H1 (cell line): ENCODE measurements around the gene CEACAM6. TPM values are rescaled to one million over a fixed set of nuclear protein-coding genes. Genes with fewer than 3 reads are reported as not detected.

Experiments used
- CTCF ChIA-PET: fragments of 300-600 bp; sonication (Branson Sonifier 250); formaldehyde crosslinking; loops from one replicate; lab custom pipeline; 2021; ENCODE audit not compliant: partially characterized antibody; lab: Charles Lee
- POLR2A ChIA-PET: fragments of 300-600 bp; sonication (Branson Sonifier 250); formaldehyde crosslinking; loops from one replicate; lab custom pipeline; 2021; ENCODE audit warnings: inconsistent platforms; ENCODE audit not compliant: partially characterized antibody; lab: Charles Lee
- DNase-seq, 2 experiments: peaks; one replicate each; pipeline versions ENCODE4 v3.0.0 to v3.0.0-alpha.2; 2010 to 2022; ENCODE audit warnings: low spot score in 2 of 2, low read depth in 1 of 2, mixed read lengths in 1 of 2
- FAIRE-seq: peaks from 2 replicates; lab custom pipeline; 2011; peaks lifted over from hg19 to GRCh38; lab: Jason Lieb, UNC
- H2AFZ ChIP-seq: 2 replicates; pipeline ENCODE4 v1.8.1; 2012; ENCODE audit warnings: low read length, inconsistent platforms
- H2AK5ac ChIP-seq: 2 replicates; pipeline ENCODE4 v1.6.1; 2013; ENCODE audit warnings: low read depth, low read length
- H2BK120ac ChIP-seq: replicated peaks from 2 replicates; pipeline ENCODE3; 2013; ENCODE audit warnings: low read depth, low read length, inconsistent platforms
- H2BK12ac ChIP-seq: 2 replicates; pipeline ENCODE4 v1.6.1; 2013; ENCODE audit warnings: low read depth, low read length
- H2BK15ac ChIP-seq: 2 replicates; pipeline ENCODE4 v1.6.1; 2013; ENCODE audit warnings: low read length
- H2BK20ac ChIP-seq: 2 replicates; pipeline ENCODE4 v1.6.1; 2013; ENCODE audit warnings: low read length
- H2BK5ac ChIP-seq: 2 replicates; pipeline ENCODE4 v1.6.1; 2013; ENCODE audit warnings: low read depth, low read length
- H3K14ac ChIP-seq: 2 replicates; pipeline ENCODE4 v1.6.1; 2013; ENCODE audit warnings: inconsistent platforms; ENCODE audit not compliant: insufficient read length
- H3K18ac ChIP-seq: 2 replicates; pipeline ENCODE4 v1.6.1; 2013; ENCODE audit warnings: low read length; ENCODE audit errors: extremely low read depth
- H3K23ac ChIP-seq: 2 replicates; pipeline ENCODE4 v1.6.1; 2013; ENCODE audit warnings: inconsistent platforms; ENCODE audit not compliant: insufficient read length
- H3K23me2 ChIP-seq: 2 replicates; pipeline ENCODE4 v1.6.1; 2013; ENCODE audit warnings: low read depth, low read length
- H3K27ac ChIP-seq: 2 replicates; pipeline ENCODE4 v1.6.1; 2011; ENCODE audit warnings: low read depth, low read length, inconsistent platforms
- H3K27me3 ChIP-seq, 4 experiments: replicated peaks in 1 of 4; 1 replicate in 1 of 4; 2 replicates in 3 of 4; pipeline versions ENCODE4 v1.6.1 to v1.8.1; 2011 to 2013; ENCODE audit warnings: low read length in 3 of 4, mild to moderate bottlenecking in 3 of 4, inconsistent platforms in 2 of 4, mixed read lengths in 2 of 4, moderate library complexity in 1 of 4; ENCODE audit not compliant: control insufficient read depth in 3 of 4, insufficient read depth in 3 of 4; ENCODE audit errors: extremely low read depth in 1 of 4
- H3K36me3 ChIP-seq, 4 experiments: 2 replicates each; pipeline versions ENCODE4 v1.6.1 to v1.8.1; 2011 to 2013; ENCODE audit warnings: mild to moderate bottlenecking in 4 of 4, low read length in 3 of 4, moderate library complexity in 2 of 4, control low read depth in 1 of 4, inconsistent platforms in 1 of 4; ENCODE audit not compliant: insufficient read depth in 4 of 4, control insufficient read depth in 2 of 4
- H3K4ac ChIP-seq: replicated peaks from 2 replicates; pipeline ENCODE3; 2013; ENCODE audit warnings: low read length, low read depth, mixed read lengths, inconsistent platforms; ENCODE audit not compliant: insufficient read length
- H3K4me1 ChIP-seq, 4 experiments: replicated peaks in 1 of 4; 1 replicate in 1 of 4; 2 replicates in 3 of 4; pipeline versions ENCODE4 v1.6.1 to v1.8.1; 2011 to 2013; ENCODE audit warnings: low read length in 3 of 4, inconsistent platforms in 2 of 4, mixed read lengths in 1 of 4; ENCODE audit not compliant: insufficient read depth in 4 of 4, control insufficient read depth in 3 of 4
- H3K4me2 ChIP-seq, 2 experiments: 2 replicates each; pipeline versions ENCODE4 v1.6.1 to v1.8.1; 2011 to 2013; ENCODE audit warnings: low read depth in 2 of 2, low read length in 2 of 2, control low read depth in 1 of 2, inconsistent platforms in 1 of 2, mild to moderate bottlenecking in 1 of 2; ENCODE audit not compliant: insufficient read depth in 1 of 2
- H3K4me3 ChIP-seq, 4 experiments: fragments of 200-600, 300-600 bp in 1 of 4; sonication (generic), shearing (Covaris generic), sonication (Bioruptor Twin) in 1 of 4; 2 replicates each; pipeline versions ENCODE4 v1.5.1 to v1.8.1; 2011 to 2016; ENCODE audit warnings: low read length in 4 of 4, low read depth in 3 of 4, control low read depth in 2 of 4, inconsistent platforms in 2 of 4, mild to moderate bottlenecking in 2 of 4, mixed read lengths in 1 of 4, moderate library complexity in 1 of 4; ENCODE audit not compliant: insufficient read depth in 2 of 4; ENCODE audit errors: extremely low read depth in 1 of 4
- H3K56ac ChIP-seq: replicated peaks from 2 replicates; pipeline ENCODE3; 2013; ENCODE audit warnings: low read depth, mild to moderate bottlenecking, mixed read lengths, low read length, inconsistent platforms; ENCODE audit not compliant: insufficient read length
- H3K79me1 ChIP-seq: 2 replicates; pipeline ENCODE4 v1.6.1; 2013; ENCODE audit warnings: low read depth, low read length, control low read depth
- H3K79me2 ChIP-seq, 2 experiments: 2 replicates each; pipeline versions ENCODE4 v1.6.1 to v1.8.1; 2012 to 2013; ENCODE audit warnings: low read length in 2 of 2, mild to moderate bottlenecking in 2 of 2, inconsistent platforms in 1 of 2; ENCODE audit not compliant: insufficient read depth in 2 of 2, control insufficient read depth in 1 of 2
- H3K9ac ChIP-seq, 4 experiments: replicated peaks in 1 of 4; 1 replicate in 1 of 4; 2 replicates in 3 of 4; pipeline versions ENCODE4 v1.6.1 to v1.8.1; 2011 to 2013; ENCODE audit warnings: low read depth in 3 of 4, low read length in 3 of 4, control low read depth in 2 of 4, mild to moderate bottlenecking in 2 of 4, moderate library complexity in 2 of 4, inconsistent platforms in 1 of 4; ENCODE audit errors: extremely low read depth in 1 of 4
- H3K9me3 ChIP-seq, 2 experiments: 2 replicates each; pipeline versions ENCODE4 v1.6.1 to v1.8.1; 2012 to 2013; ENCODE audit warnings: mild to moderate bottlenecking in 2 of 2, moderate library complexity in 2 of 2, control low read depth in 1 of 2, inconsistent platforms in 1 of 2, low read depth in 1 of 2, low read length in 1 of 2, mixed read lengths in 1 of 2; ENCODE audit not compliant: insufficient read depth in 2 of 2
- H4K20me1 ChIP-seq, 2 experiments: replicated peaks in 1 of 2; 2 replicates each; pipeline versions ENCODE3 to v1.8.1; 2011 to 2013; ENCODE audit warnings: inconsistent platforms in 2 of 2, low read length in 2 of 2, mild to moderate bottlenecking in 1 of 2; ENCODE audit not compliant: insufficient read depth in 2 of 2, control insufficient read depth in 1 of 2
- H4K5ac ChIP-seq: 2 replicates; pipeline ENCODE4 v1.6.1; 2013; ENCODE audit warnings: low read length, low read depth, mixed read lengths, inconsistent platforms; ENCODE audit not compliant: insufficient read length
- H4K8ac ChIP-seq: 2 replicates; pipeline ENCODE4 v1.8.0; 2013; ENCODE audit warnings: mild to moderate bottlenecking, moderate library complexity, low read length, inconsistent platforms; ENCODE audit not compliant: insufficient read depth; ENCODE audit errors: extremely low read depth
- H4K91ac ChIP-seq: replicated peaks from 2 replicates; pipeline ENCODE3; 2013; ENCODE audit warnings: low read length, mixed read lengths, inconsistent platforms; ENCODE audit not compliant: insufficient read length
- RFX5 ChIP-seq: IDR thresholded peaks from 2 replicates; pipeline ENCODE4 v1.6.1; 2011; ENCODE audit warnings: low read depth, low read length, improper control_type of control experiment, borderline replicate concordance
- SP1 ChIP-seq: IDR thresholded peaks from 2 replicates; pipeline ENCODE4 v1.6.1; 2011; ENCODE audit warnings: low read depth, low read length
- TCF12 ChIP-seq: IDR thresholded peaks from 2 replicates; pipeline ENCODE4 v1.6.1; 2011; ENCODE audit warnings: low read depth, mild to moderate bottlenecking, low read length
- USF2 ChIP-seq: IDR thresholded peaks from 2 replicates; pipeline ENCODE4 v1.6.1; 2011; ENCODE audit warnings: low read length, improper control_type of control experiment
- WGBS, 2 experiments: shearing (Covaris generic) in 1 of 2; methylation state at CpG; one replicate each; pipeline versions ENCODE4 v1.1.6 to v1.1.7; 2013 to 2015; ENCODE audit warnings: low lambda C conversion rate in 2 of 2, mixed read lengths in 2 of 2, inconsistent platforms in 1 of 2, low coverage in 1 of 2, missing lambda C conversion rate in 1 of 2; ENCODE audit not compliant: insufficient replicate concordance in 2 of 2, insufficient coverage in 1 of 2, insufficient read length in 1 of 2; ENCODE audit errors: extremely low coverage in 1 of 2, missing lambda C conversion rate in 1 of 2; 5-methylcytosine and 5-hydroxymethylcytosine counted together
- polyA plus RNA-seq, 7 experiments: library from polyadenylated mRNA; depleted of rRNA in 3 of 7; stranded (reverse) in 5 of 7; unstranded in 2 of 7; fragments of >200 nt in 5 of 7; fragments of 200-250 nt in 2 of 7; gene quantifications; 1 replicate in 5 of 7; 2 replicates in 1 of 7; 4 replicates in 1 of 7; pipeline versions ENCODE4 v1.2.1 to v1.2.3, GENCODE V29; 2011 to 2013; ENCODE audit warnings: missing spikeins in 2 of 7, mixed read lengths in 2 of 7
- total RNA-seq: library from RNA; stranded (reverse); fragmentation: NEBNext Ultra II Directional; extraction: Animal tissue kit (Norgen Biotek cat#: 25700); gene quantifications from 2 replicates; pipeline ENCODE4 v1.2.1, GENCODE V29; 2021

Gene CEACAM6
- total and polyA plus RNA-seq, 2 of the 8 experiments (the other 6 are each of a cell fraction or from before 2014, with no cell fraction given), result not detected

GRCh38 chr19:41787055-41787454 is 31.7 kb downstream of the CEACAM6 start:
- H2BK12ac ChIP-seq, result no peak overlapping the region
- H2AK5ac ChIP-seq, result no peak overlapping the region
- FAIRE-seq (no peak), DNase-seq (no peak)
- H4K8ac ChIP-seq, result no peak overlapping the region
- no peaks in the 10 kb centered on the region; a peak in 2 of 7 replicates for H3K27me3 ChIP-seq
- H4K5ac ChIP-seq, result no peak overlapping the region
- H3K9me3 ChIP-seq, result peaks cover 10 to 32% of the 10 kb centered on the region in 2 experiments
- no peak overlapping the region for H4K91ac ChIP-seq
- H3K56ac ChIP-seq, result no peak overlapping the region
- no peaks in the 10 kb centered on the region for H3K79me2 ChIP-seq
- no peak overlapping the region for H2BK20ac ChIP-seq
- H2AFZ ChIP-seq, result no peak overlapping the region
- no peaks in the 10 kb centered on the region for H3K36me3 ChIP-seq
- no peaks in the 10 kb centered on the region for H3K79me1 ChIP-seq
- H2BK15ac ChIP-seq, result no peak overlapping the region
- 63% methylated on average over 7 of the region's 7 CpGs; no CpG with 5 or more reads in 1 of the 2 experiments for WGBS, 2 experiments
- no peak overlapping the region for H3K23ac ChIP-seq
- no peak overlapping the region for H3K18ac ChIP-seq
- H3K27ac ChIP-seq, result no peak overlapping the region
- H3K4me3 ChIP-seq, result no peak overlapping the region
- H3K4me2 ChIP-seq, result no peak overlapping the region
- CTCF ChIA-PET, result interaction anchor here (0.7 to 3.1 kb wide), 4 partner anchors 8 to 58 kb away, joined by 3 to 13 read pairs (median 4); partner anchors contain the start of gene CEACAM6
- POLR2A ChIA-PET, result no interaction called here
- H2BK5ac ChIP-seq, result no peak overlapping the region
- no peak overlapping the region for H3K14ac ChIP-seq
- no peaks in the 10 kb centered on the region for H4K20me1 ChIP-seq
- H3K4me1 ChIP-seq, result no peaks in the 10 kb centered on the region
- no peak overlapping the region for H3K9ac ChIP-seq
- H3K23me2 ChIP-seq, result no peaks in the 10 kb centered on the region
- H2BK120ac ChIP-seq, result no peak overlapping the region
- no peak overlapping the region for H3K4ac ChIP-seq
- no peak for TF ChIP-seq USF2
- TF ChIP-seq RFX5, result no peak
- TF ChIP-seq TCF12, result no peak
- TF ChIP-seq SP1, result no peak
